Tongue (tissue), 2 donors: ENCODE data around the gene TYW5. TPM values are rescaled to one million over a fixed set of nuclear protein-coding genes. Genes with fewer than 3 reads are reported as not detected.

Experiments
- DNase-seq: peaks from one replicate; pipeline ENCODE4 v3.0.0-alpha.2; 2015
- total RNA-seq: library from RNA; depleted of rRNA; stranded (reverse); fragments of >200 nt; gene quantifications from one replicate; pipeline ENCODE4 v1.2.3, GENCODE V29; 2014

TYW5 gene, protein sequence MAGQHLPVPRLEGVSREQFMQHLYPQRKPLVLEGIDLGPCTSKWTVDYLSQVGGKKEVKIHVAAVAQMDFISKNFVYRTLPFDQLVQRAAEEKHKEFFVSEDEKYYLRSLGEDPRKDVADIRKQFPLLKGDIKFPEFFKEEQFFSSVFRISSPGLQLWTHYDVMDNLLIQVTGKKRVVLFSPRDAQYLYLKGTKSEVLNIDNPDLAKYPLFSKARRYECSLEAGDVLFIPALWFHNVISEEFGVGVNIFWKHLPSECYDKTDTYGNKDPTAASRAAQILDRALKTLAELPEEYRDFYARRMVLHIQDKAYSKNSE
- 13.0 TPM for total RNA-seq

DNA sequence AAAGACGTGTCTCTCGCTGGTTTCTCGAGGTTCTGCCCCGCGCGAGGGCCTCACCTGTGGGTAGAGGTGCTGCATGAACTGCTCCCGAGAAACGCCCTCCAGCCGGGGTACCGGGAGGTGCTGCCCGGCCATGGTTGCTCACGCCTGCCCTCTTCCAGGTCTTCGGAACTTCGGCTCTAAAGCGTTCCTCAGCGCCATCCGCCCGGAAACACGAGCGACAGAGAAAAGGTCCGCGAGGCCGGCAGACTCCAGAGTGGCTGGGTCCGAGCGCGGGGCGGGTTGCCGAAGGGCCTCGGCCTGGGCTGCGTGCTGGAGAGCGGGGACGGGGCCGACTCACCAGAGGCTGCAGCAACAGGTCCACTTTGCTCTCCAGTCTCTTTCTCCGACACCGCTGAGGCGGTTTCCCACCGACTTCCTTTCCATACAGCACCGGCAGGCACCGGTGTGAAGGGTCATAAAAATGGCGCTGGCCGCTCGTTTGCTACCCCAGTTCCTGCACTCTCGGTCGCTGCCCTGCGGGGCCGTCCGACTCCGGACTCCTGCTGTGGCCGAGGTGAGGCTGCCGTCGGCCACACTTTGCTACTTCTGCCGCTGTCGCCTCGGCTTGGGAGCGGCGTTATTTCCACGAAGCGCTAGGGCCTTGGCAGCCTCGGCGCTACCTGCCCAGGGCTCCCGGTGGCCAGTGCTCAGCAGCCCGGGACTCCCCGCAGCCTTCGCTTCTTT lies at the start of gene TYW5, which contains the start of gene MAIP1:
TSS of gene TYW5 (minus strand) at position 153 of the 723 bp plus-strand sequence. CDS start at position 132, 21 bp downstream.
TSS of gene MAIP1 (plus strand) at position 244 of the 723 bp plus-strand sequence. CDS start at position 461, 217 bp downstream.
- peak; percentile 91 for DNase-seq

DNA sequence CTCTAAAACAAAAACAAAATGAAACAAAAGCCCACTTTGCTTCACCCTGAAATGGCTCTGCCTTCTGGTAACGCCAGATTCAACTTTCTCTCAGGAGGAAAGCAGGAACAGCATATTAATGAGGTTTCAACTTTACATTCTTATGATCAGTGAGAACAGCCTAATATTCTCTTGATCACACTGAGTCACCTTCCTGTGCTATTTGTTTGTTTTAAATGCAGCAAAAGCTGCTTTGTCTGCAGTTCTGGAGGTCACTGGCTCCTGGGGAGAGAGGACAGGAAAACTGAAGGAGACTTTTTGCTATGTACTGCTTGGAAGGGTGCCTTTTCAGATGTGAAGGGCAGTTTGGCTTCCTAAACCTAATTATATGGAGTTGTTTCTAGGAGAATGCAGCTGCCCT lies 48.2 kb upstream of the TYW5 start:
- DNase-seq: no peak

DNA sequence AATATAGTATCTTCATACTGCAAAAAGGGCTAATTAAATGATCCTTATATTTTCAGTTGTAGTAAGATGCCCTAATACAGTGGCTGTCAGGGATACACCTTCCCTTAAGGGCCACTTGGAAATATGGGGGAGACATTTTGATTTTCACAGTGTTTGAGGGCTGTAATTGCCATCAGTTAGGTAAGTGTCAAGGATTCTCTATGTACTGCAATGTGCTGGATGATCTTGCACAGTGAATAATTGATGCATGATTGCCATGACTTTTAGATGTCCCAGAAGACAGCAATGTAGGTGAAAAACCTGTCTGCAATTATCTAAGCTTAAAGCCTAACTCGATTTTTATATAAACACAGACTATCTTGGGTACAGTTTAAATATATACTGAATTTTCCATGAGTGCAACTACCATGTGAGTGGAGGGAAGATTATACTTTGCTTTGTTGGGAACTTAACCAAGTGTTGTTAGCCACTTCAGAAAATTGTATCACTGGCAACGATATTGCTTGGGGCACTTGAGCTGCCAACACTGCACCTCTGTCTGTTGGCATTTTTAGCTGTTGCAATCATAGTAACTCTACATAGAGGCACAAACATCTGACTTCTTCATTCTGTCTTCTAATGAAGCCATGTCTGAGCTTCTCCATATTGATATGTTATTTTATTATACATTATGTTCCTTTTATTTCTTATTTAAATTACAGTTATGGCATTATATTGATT lies 45.3 kb upstream of the TYW5 start:
- no peak for DNase-seq

DNA sequence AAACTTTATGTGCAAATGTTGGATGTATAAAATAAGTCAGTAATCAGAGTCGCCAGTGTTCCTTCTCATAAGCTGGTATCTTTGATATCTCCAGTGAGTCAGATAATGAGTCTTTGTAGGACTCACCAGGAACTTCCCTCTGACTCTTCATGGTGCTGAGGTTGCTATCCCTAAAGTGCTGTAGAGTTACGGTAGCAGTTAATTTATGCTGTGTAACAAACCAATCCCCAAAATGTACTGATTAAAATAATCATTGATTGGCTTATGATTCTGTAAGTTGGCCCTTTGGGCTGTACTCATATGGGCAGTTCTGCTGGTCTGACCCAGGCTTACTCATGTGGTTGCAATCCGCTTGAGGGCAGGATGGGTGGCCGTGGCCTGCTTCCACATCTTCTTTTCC lies 43.9 kb upstream of the TYW5 start:
- no peak for DNase-seq

DNA sequence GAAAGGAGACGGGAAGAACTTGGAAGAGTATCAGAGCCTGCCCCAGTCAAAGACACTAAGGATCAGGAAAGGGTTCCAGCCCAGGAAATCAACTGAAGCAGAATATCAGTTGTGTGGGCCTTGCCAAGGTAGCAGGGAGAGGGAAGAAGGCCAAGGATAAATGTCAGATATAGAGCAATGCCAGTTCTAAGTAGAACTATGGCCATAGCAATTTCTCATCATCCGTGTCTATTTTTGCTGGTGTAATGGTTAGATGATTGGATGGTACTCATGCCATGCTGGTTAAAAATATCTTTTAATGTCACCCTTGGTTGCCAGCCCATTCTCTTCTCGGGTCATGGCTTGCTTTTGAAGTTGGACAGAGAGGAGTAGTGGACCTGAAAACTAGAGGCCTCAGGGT lies 42.0 kb upstream of the TYW5 start:
- no peak for DNase-seq

DNA sequence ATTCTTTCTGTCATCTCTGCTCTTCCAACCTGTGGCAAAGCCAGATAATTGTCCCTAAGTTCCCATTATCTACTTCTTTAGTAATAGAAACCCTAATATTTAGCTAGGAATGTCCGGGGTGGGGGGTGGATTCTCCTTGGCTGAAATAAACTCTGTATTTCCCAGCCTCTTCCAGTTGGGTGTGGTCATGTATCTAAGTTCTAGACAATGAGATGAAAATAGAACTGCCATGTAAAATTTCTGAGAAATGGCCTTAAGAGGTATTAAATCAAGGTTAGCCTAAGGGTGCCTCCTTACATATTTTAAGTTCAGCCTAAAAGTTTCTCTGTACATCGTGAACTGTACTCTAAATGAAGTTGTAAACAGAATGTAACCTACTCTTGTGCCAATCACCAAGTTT lies 39.6 kb upstream of the TYW5 start:
- DNase-seq: no peak

DNA sequence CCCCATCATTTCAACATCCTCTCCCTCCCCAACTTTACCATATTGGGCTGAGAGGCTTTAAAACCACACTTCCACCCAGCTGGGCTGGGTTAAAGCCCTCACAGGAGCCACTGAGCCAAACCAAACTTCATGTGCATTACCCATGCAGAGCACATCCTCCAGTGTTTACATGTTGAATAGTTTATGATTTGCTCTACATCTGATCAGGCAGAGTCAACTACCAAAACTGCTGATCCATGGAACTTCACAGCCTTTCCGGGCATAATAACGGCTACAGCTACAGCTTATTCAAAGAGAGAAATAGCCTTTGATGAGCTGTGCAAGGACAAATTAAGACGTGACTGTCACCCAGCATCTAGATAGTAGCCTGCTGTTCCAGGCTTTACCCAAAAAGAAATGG lies 39.1 kb upstream of the TYW5 start:
- DNase-seq: no peak

DNA sequence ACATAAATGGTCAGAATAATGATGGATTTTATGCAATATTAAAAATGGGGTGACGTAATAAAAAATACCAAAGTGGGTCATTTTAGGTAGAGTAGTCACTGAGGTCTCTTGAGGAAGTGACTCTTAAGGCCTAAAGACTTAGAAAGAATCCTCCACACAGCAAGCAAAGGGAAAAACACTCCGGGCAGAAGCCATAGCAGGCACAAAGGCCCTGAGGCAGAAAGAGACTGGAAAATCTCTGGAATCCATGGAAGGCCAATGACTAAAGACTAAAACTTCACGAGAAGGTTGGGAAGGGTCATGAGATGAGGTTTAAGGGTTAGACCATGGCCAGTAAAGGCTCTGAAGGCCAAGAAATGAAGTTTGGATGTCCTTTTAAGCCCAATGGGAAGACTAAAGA lies 37.0 kb upstream of the TYW5 start:
- DNase-seq: no peak

DNA sequence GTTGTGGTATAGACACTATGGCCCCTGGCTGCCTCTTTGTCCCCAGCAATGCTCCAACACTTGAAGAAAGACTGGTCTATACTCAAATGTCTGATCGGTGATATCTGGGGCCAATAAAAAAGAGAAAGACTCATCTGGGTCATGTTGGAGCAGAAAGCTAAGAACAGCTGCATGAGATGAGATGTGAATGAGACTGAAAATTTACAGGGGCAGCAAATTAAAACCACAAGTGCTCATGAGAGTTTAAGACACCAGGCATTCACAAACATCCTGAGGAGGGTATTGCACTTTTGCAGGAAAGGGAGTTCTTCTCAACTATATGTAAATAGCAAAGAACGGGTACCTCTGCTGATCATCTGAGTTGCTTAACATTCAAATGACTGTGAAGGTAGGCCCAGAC lies 36.4 kb upstream of the TYW5 start:
- DNase-seq: no peak

DNA sequence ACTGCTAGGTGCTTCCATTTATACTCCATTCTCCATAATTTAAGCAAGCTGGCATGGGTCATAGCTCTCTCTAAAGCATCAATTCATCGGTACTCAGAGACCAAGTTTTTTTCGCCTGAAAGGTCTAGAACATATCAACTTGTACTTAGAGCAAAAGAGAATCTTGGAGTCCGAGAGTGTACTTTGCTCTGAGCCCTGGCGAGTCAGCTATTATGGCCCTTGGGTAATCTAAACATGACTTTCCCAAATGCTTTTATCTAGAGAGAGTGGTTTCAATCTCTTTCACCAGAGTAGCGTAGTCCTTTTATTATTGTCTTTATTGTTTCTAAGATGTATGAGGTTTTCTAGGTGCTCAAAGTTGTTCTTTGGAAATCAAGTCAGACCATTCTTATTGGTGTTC lies 34.5 kb upstream of the TYW5 start:
- no peak for DNase-seq

DNA sequence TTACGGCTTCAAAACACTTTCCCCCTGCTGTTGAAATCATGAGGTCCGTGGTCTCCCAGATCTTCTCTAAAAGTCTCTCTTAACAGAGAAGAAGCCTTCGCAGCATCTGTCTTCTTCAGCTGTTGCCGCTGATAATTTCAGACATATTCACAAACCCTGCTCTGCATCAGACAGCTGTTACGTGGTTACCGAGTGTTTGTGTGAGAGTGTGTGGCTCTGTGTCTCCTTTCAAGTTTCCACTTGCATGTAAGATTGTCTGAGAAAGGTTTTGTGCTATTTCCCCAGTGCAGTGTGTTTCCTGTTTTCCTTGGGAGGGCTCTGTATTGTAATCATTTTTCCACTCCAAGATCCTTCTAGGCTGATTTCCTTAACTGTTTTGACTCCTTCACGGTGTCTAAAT lies 32.9 kb upstream of the TYW5 start:
- DNase-seq: peak; percentile 94

DNA sequence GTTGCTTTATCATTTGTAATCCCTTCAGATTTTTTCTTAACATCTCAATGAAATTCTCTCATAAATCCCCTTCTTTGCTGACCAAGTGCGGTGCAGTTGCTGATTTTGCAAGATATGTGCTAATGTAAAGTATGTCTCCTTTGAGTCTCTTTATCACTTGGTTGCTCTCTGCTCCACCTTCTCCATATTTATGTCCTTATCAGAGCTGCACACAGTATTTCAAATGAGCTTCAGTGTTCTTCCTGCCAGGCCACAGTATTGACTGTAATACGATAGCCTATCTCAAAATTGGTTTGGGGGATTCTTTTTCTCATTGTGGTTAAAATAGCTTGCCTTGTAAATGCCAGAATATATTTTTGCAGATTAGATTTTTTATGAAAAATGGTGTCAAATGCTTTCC lies 32.3 kb upstream of the TYW5 start:
- DNase-seq: peak; percentile 43

DNA sequence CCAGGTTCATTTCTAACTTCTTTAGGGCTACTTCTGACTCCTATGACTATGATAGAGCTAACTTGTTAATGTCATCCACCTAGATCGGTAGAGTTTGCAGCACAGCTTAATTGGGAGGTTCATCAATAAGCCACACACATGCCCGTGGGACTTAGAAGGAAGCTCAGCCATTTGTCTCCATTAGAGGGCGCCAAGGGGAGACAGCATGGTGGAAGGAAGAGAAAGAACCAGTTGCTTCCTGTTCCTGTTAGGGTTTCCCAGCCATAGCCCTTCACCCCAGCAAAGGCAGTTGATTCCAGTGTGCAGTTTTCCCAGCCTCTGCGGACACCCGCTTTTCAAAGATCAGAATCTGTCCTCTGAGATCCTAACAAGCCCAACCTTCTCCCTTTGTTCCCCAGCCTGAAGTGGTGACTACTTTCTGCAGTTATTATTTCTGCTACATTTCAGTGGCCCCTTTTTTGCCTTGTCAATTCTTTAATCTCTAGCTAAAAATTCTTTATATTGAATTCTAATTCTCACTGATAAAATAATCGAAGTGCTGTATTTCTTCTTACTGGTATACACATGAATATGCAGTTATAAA lies 30.4 kb upstream of the TYW5 start:
- peak; percentile 79 for DNase-seq

DNA sequence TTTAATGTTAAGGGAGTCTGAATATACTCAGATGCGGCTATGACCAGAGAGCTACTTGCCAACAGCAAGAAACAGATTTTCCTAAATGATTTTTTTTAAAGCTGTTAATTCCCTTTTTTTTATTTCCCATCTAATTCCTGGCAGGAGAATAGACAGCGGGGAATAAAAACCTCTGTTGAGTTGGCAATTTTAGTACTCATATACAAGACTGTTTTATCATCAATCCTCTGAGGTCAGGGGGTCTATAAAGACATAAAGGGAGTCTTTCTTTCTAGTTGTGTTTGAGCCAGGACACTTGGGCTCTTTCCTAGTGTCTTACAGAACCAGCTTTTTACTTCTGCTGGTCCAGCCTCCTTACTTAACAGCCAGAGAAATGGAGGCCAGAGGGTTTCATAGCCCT lies 29.5 kb upstream of the TYW5 start:
- peak; percentile 80 for DNase-seq

DNA sequence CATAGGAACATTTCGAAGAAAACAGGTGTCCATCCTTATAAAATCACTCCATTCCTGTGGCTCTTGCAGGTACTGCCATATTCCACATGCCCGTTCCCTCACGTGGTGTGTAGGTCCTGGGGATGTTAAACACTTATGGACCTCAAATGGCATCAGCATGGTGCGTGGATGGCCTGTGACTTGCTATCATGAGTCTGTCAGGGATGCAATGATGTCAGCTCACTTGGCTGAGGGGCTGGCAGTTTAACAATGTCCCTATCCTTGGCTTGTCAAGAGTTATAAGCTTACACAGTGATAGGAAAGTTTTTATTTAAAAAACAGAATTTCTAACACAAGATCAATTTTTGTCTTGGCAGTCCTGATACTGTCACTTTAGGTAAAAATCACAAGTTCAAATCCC lies 28.9 kb upstream of the TYW5 start:
- DNase-seq: peak; percentile 15

DNA sequence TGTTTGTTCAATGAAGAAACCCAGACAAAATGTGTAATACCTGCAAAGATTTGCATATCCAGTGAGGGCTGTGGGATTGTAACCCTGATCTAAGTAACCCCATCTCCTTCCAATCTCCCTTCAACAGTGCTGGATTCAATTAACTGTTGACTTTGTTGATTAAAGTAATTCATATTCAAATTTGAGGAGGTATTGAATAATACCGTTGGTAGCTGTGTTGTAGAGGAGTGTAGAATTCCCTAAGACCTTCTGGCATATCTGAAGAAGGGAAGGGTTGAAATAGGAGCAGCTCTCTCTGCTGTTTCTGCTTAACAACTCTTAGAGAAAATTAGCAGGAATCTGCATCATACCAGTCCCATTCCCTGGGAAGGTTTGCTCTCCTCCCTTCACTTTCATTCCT lies 28.2 kb upstream of the TYW5 start:
- peak; percentile 26 for DNase-seq

DNA sequence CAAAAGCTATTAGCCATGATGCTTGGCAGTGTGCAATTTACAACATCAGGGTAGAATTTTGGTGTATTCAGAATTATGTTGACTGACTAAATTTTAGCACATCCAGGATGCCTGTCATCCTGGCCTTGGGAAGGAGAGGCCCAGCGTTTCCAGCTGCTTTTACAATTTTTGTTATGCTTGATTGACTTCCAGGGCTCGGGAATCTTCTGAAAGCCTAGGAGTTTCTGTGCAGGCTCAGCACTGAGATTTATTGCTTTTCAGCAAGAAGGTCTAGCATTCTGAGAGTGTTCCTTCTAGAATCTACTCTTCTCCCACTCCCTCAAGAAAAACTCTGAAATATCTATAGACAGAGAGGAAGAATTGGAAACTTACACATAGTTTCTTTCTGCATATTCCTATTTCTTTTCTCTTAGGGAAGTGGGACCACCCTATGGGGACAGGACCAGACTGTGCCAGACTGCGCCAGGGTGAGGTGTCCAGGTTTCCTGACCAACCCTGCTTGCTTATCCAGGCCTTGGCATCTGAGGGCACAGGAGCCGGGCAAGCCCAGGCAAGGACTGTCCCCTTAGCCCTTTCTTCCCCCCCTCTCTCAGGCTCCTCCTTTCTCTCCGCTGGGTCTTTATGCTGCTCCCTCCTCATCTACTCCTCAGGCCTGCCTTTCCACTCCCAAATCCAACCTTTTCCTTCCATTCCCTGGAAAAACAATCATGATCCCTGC lies 27.0 kb upstream of the TYW5 start:
- peak; percentile 48 for DNase-seq

DNA sequence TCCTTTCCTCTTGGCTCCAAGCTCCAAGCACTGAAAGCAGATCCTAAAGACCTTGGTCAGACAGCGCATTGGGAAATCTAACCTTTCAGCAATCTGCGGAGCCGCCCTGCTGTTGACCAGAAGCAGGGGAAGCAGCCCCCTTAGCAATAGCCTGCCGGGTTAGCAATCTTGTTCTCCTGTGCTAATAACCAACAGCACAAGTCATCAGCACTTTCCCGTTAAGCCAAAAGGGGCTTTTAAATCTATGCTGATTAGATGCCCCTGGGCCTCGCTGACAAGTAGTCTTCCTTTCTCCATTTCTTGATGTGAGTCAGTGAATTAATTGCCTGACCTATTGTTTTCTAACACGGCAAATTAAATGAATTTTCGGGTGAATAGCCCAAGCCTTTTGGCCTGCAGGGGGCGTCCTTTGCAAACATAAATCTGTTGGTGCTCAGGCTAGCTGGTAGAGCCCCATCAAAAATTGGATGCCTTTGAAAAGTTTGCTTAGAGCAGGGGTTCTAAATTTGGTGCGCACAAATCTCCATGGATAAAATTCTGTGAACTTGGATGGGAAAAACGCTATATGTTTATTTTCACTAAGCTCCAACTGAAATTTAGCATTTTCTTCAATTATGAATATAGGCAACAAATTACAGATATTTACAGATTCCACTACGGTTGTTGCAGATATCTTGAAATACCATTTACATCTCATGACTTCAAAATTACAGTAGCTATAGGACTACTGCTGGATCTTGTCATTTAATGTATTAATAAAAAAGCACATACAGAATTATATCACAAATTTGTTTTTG lies 24.7 kb upstream of the TYW5 start:
- peak; percentile 97 for DNase-seq

DNA sequence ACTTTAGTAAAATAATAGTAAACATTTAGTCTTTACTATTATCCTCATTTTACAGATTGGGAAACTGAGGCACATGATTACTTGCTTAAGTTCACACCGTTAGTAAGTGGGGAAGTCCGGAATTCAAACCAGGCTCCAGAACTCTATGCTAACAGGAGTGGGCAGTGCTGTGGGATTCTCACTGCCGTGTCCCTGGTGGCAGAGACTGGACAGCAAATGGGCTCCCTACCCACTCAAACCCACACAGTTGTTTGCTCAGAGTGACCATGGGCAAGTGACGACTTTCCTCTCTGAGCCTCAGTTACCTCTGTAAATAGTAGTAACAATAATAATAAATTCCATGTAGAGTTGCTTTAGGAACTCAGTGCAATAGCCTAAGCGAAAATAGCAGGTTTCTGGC lies 24.1 kb upstream of the TYW5 start:
- DNase-seq: no peak

DNA sequence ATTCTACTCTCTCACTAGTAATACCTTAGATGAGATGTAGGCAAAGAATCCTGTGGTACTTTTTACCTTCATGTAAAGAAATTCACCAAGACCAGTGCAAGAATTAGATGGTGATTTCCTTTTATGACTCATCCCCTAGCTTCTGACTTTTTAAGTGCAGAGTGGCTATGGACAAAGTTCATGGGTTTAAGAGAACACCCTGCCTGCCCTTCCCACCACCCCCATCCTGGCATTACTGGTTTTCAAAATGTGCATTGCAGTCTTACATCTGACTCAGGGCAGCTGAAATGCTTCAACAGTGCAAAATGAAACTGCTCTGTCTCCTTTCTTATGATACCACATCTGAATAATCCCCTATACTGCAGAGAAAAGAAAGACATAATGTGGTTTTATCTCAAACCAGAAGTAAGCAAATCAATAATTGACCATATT lies 22.7 kb upstream of the TYW5 start:
- no peak for DNase-seq

DNA sequence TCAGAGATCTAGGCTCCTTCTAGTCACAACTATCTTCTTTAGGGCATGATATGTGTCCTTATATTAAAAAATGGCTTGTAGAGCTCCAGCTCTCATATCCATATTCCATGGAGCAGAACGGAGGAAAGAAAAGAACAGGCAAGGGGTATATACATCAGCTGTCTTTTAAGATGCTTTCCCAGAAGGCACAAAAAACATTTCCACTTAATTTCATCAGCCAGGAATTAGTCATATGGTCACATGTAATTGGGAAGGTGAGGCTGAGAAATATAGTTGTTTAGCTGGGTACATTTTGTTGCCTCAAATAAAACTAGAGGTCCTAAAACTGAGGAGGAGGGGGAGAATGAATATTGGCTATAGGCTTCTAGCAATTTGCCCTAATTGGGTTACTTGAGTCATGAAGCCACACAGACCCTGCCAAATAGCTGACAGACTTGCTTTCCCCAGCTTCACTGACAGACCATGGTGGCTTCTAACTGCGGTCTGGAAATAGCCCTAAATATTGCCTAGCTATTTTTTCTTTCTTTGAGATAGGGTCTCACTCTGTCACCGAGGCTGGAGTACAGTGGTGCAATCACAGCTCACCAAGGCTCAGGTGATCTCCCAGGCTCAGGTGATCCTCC lies 20.1 kb upstream of the TYW5 start:
- DNase-seq: no peak
